ENCODE results near the gene RRM2.

DNA sequence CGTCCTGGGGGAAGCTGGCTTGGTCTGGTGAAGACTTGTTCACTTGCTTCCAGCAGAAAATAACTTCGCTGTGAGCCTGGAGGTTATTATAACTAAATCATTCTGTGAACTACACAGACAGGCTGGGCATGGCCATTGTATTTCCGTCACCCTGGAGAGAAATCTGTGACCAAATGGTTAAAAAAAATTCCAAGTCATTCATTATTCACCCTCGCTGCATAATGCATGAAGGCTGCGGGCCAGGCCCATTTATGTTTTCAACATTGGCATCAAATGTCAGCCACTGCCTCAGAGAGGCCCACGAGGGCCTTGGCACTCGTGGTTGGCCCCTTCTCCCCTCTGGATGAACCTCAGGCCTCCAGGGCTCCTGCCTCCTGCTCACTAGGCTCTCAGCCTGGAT is 57.7 kb downstream of the RRM2 start:
- TF ChIP-seq, protein P1, sequence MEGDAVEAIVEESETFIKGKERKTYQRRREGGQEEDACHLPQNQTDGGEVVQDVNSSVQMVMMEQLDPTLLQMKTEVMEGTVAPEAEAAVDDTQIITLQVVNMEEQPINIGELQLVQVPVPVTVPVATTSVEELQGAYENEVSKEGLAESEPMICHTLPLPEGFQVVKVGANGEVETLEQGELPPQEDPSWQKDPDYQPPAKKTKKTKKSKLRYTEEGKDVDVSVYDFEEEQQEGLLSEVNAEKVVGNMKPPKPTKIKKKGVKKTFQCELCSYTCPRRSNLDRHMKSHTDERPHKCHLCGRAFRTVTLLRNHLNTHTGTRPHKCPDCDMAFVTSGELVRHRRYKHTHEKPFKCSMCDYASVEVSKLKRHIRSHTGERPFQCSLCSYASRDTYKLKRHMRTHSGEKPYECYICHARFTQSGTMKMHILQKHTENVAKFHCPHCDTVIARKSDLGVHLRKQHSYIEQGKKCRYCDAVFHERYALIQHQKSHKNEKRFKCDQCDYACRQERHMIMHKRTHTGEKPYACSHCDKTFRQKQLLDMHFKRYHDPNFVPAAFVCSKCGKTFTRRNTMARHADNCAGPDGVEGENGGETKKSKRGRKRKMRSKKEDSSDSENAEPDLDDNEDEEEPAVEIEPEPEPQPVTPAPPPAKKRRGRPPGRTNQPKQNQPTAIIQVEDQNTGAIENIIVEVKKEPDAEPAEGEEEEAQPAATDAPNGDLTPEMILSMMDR (conservative IDR thresholded peaks at IDR 0.05), result no peak
- no peak for TF ChIP-seq ZFX (IDR thresholded peaks at IDR 0.05)

Measured in C4-2B (cell line).